Measurements from ENCODE around the gene SUSD5.

The SUSD5 gene

GRCh38 chr3:33141006-33141405 lies 77.6 kb downstream of the SUSD5 start:
- TF ChIP-seq FOXP2 (optimal IDR thresholded peaks at IDR 0.05; ENCODE audit: borderline replicate concordance, extremely low read depth, extremely low read length, insufficient read depth) (no peak), TAF1 (IDR thresholded peaks at IDR 0.05; ENCODE audit: borderline replicate concordance, insufficient read depth, low read length) (no peak), REST (IDR thresholded peaks at IDR 0.05; ENCODE audit: insufficient read depth in 1 of 2, low read depth in 2 of 2, low read length in 2 of 2) (no peak), SIN3A (IDR thresholded peaks at IDR 0.05; ENCODE audit: borderline replicate concordance, insufficient read depth, low read length) (no peak), POLR2AphosphoS5 (IDR thresholded peaks at IDR 0.05; ENCODE audit: low read depth, low read length) (no peak)

GRCh38 chr3:33139996-33140395 lies 78.6 kb downstream of the SUSD5 start:
- no peak for TF ChIP-seq POLR2AphosphoS5 (IDR thresholded peaks at IDR 0.05; ENCODE audit: low read depth, low read length)
- no peak for TF ChIP-seq SIN3A (IDR thresholded peaks at IDR 0.05; ENCODE audit: borderline replicate concordance, insufficient read depth, low read length)
- no peak for TF ChIP-seq TAF1 (IDR thresholded peaks at IDR 0.05; ENCODE audit: borderline replicate concordance, insufficient read depth, low read length)
- TF ChIP-seq FOXP2 (optimal IDR thresholded peaks at IDR 0.05; ENCODE audit: borderline replicate concordance, extremely low read depth, extremely low read length, insufficient read depth), result no peak
- no peak for TF ChIP-seq REST (IDR thresholded peaks at IDR 0.05; ENCODE audit: insufficient read depth in 1 of 2, low read depth in 2 of 2, low read length in 2 of 2)

- TF ChIP-seq SIN3A (IDR thresholded peaks at IDR 0.05; ENCODE audit: borderline replicate concordance, insufficient read depth, low read length) (no peak), POLR2AphosphoS5 (IDR thresholded peaks at IDR 0.05; ENCODE audit: low read depth, low read length) (no peak), FOXP2 (optimal IDR thresholded peaks at IDR 0.05; ENCODE audit: borderline replicate concordance, extremely low read depth, extremely low read length, insufficient read depth) (no peak), REST (IDR thresholded peaks at IDR 0.05; ENCODE audit: insufficient read depth in 1 of 2, low read depth in 2 of 2, low read length in 2 of 2) (no peak), TAF1 (IDR thresholded peaks at IDR 0.05; ENCODE audit: borderline replicate concordance, insufficient read depth, low read length) (no peak)
These were observed 80.9 kb downstream of the SUSD5 start for GRCh38 chr3:33137691-33138090.

GRCh38 chr3:33134026-33134625 lies 84.5 kb downstream of the SUSD5 start:
- TF ChIP-seq SIN3A (IDR thresholded peaks at IDR 0.05; ENCODE audit: borderline replicate concordance, insufficient read depth, low read length) (no peak), REST (IDR thresholded peaks at IDR 0.05; ENCODE audit: insufficient read depth in 1 of 2, low read depth in 2 of 2, low read length in 2 of 2) (no peak), FOXP2 (optimal IDR thresholded peaks at IDR 0.05; ENCODE audit: borderline replicate concordance, extremely low read depth, extremely low read length, insufficient read depth) (no peak)

GRCh38 chr3:33132019-33132360 lies 86.6 kb downstream of the SUSD5 start:
- TF ChIP-seq FOXP2 (optimal IDR thresholded peaks at IDR 0.05; ENCODE audit: borderline replicate concordance, extremely low read depth, extremely low read length, insufficient read depth) (no peak), POLR2AphosphoS5 (IDR thresholded peaks at IDR 0.05; ENCODE audit: low read depth, low read length) (no peak), SIN3A (IDR thresholded peaks at IDR 0.05; ENCODE audit: borderline replicate concordance, insufficient read depth, low read length) (no peak), TAF1 (IDR thresholded peaks at IDR 0.05; ENCODE audit: borderline replicate concordance, insufficient read depth, low read length) (no peak), REST (IDR thresholded peaks at IDR 0.05; ENCODE audit: insufficient read depth in 1 of 2, low read depth in 2 of 2, low read length in 2 of 2) (no peak)
